Activated CD8-positive, alpha-beta T cell treated with anti-CD3 and anti-CD28 coated beads, Interleukin-2, amount 10 ng/mL, durations not matched to agents 7 days and 5 days (primary cell): Measurements from ENCODE around the gene KIF3B. TPM values are rescaled to one million over a fixed set of nuclear protein-coding genes. Genes with fewer than 3 reads are reported as not detected.
"Not testable (repeated sequence)": the region's sequence is repeated elsewhere in the genome, so short reads cannot be mapped to it uniquely, and the experiment has no call there.

Experiments
- ATAC-seq: fragments of 150-1000 bp; cut with Tn5 transposase; one replicate; pipeline ENCODE4 v1.10.0; 2021; ENCODE audit warnings: moderate library complexity
- CTCF ChIA-PET: fragments of 350-600 bp; sonication (Branson Sonifier 250); formaldehyde crosslinking; loops from one replicate; lab custom pipeline; 2021; ENCODE audit warnings: antibody characterized with exemption; lab: Charles Lee
- POLR2A ChIA-PET: fragments of 350-600 bp; sonication (Branson Sonifier 250); formaldehyde crosslinking; loops from one replicate; lab custom pipeline; 2021; ENCODE audit warnings: antibody characterized with exemption; lab: Charles Lee
- DNase-seq: peaks from one replicate; pipeline ENCODE4 v3.0.0-alpha.2; 2020
- H3K27ac Mint-ChIP-seq: one replicate; pipeline ENCODE4 v1.8.0; 2021; ENCODE audit warnings: mild to moderate bottlenecking, mixed read lengths
- H3K27me3 Mint-ChIP-seq: one replicate; pipeline ENCODE4 v1.8.0; 2021; ENCODE audit warnings: low read depth, mixed read lengths
- H3K36me3 Mint-ChIP-seq: one replicate; pipeline ENCODE4 v1.8.0; 2021; ENCODE audit warnings: low read depth, mixed read lengths
- H3K4me1 Mint-ChIP-seq: one replicate; pipeline ENCODE4 v1.8.0; 2021; ENCODE audit warnings: low read depth, mixed read lengths
- H3K4me3 Mint-ChIP-seq: one replicate; pipeline ENCODE4 v1.8.0; 2021; ENCODE audit warnings: mild to moderate bottlenecking, mixed read lengths
- H3K9me3 Mint-ChIP-seq: one replicate; pipeline ENCODE4 v1.8.0; 2022; ENCODE audit warnings: mixed read lengths; ENCODE audit not compliant: insufficient read depth
- total RNA-seq, 2 experiments: library from RNA; stranded (reverse); gene quantifications; one replicate each; pipeline ENCODE4 v1.2.3, GENCODE V29; 2021

KIF3B gene
- total RNA-seq, 2 experiments from 2014 or later = 15.1 to 16.0 TPM

DNA sequence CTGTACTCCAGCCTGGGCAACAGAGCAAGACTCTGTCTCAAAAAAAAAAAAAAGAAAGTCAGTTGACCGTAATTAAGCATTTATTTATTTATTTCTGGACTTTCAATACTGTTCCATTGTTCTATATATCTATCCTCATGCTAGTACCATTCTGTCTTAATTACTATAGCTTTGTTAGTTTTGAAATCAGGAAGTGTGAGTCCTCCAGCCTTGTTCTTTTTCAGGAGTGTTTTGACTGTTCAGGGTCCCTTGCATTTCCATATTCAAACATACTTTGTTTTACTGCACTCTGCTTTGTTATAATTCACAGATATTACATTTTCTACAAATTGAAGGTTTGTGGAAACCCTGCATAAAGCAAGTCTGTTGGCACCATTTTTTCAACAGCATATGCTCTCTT is 43.9 kb downstream of the KIF3B start:
- Mint-ChIP-seq H3K4me3 (no peak overlapping the region), H3K4me1 (no peaks in the 10 kb centered on the region), H3K36me3 (peaks cover 37% of the 10 kb centered on the region), H3K9me3 (no peaks in the 10 kb centered on the region), H3K27ac (no peak overlapping the region), H3K27me3 (no peaks in the 10 kb centered on the region)
- DNase-seq = no peak
- ATAC-seq = peak; percentile 14
- ChIA-PET CTCF (no interaction called here), POLR2A (interaction anchor here (1.5 kb wide), 1 partner anchor 36 kb away, joined by 3 read pairs; the partner anchor contains the start of gene ASXL1)

DNA sequence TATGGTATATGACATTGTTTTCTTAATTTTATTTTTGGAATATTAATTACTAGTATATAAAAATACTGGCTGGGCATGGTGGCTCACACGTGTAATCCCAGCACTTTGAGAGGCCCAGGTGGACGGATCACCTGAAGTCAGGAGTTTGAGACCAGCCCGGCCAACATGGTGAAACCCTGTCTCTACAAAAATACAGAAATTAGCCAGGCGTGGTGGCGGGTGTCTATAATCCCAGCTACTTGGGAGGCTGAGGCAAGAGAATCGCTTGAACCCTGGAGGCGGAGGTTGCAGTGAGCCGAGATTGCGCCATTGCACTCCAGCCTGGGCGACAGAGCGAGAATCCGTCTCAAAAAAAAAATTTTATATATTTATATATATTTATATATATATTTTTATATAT is 44.8 kb downstream of the KIF3B start:
- H3K9me3 Mint-ChIP-seq, H3K27ac Mint-ChIP-seq, H3K27me3 Mint-ChIP-seq, ATAC-seq, POLR2A ChIA-PET, H3K4me3 Mint-ChIP-seq, DNase-seq, H3K4me1 Mint-ChIP-seq, CTCF ChIA-PET: not testable (repeated sequence)
- H3K36me3 Mint-ChIP-seq = peaks cover 38% of the 10 kb centered on the region

DNA sequence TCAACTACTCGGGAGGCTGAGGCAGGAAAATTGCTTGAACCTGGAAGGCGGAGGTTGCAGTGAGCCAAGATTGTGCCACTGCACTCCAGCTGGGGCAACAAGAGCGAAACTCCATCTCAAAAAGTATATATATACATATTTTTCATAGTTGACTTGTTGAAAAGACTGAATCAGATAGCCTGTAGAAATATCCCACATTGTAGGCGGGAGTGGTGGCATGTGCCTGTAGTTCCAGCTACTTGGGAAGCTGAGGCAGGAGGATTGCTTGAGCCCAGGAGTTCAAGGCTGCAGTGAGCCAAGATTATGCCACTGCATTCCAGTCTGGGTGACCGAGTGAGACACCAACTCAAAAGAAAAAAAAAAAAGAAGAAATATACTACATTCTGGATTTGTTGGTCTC is 46.3 kb downstream of the KIF3B start:
- not testable (repeated sequence) for H3K9me3 Mint-ChIP-seq, H3K4me3 Mint-ChIP-seq, H3K27ac Mint-ChIP-seq, H3K27me3 Mint-ChIP-seq, DNase-seq, ATAC-seq, H3K4me1 Mint-ChIP-seq
- peaks cover 36% of the 10 kb centered on the region for H3K36me3 Mint-ChIP-seq
- POLR2A ChIA-PET = interaction anchor here (0.6 kb wide), 1 partner anchor 38 kb away, joined by 4 read pairs; no protein-coding TSS in a partner anchor
- CTCF ChIA-PET = interaction anchor here (1.0 kb wide), 1 partner anchor 10 kb away, joined by 3 read pairs; no protein-coding TSS in a partner anchor

DNA sequence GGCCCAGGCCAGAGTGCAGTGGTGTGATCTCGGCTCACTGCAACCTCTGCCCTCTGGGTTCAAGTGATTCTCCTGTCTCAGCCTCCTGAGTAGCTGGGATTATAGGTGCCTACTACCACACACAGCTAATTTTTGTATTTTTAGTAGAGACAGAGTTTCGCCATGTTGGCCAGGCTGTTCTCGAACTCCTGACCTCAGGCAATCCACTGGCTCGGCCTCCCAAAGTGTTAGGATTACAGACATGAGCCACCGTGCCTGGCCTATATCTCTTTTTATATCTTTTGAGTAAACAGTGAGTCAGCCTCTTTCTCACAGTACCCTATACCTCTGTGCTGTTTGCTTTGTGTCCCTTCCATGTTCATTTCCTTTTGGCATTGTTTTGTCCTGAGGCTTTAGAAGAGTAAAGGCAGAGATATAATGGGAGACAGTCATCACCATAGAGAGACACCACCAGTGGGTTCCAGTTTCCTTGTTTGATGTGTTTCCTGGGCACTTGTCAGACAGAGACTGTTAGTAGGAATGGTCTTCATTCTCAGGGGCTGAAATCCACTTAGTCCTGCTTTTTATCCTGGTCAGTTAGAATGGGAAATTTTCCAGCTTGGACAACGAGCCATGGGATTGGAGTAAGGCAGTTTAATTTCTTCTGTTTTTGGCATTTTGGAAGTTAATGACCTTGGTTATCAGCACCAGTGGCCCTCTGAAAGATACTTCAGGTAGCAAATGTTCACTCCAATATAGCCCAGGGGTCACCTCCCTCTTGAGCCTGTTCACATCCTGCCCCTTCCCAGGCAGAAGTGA is 48.5 kb downstream of the KIF3B start:
- ChIA-PET POLR2A (interaction anchor here (0.8 to 1.3 kb wide), 2 partner anchors 32 to 40 kb away, joined by 3 to 4 read pairs; partner anchors contain the start of gene ASXL1), CTCF (no interaction called here)
- peaks cover 31% of the 10 kb centered on the region for H3K36me3 Mint-ChIP-seq
- H3K4me3 Mint-ChIP-seq = no peak overlapping the region
- H3K27ac Mint-ChIP-seq = no peak overlapping the region
- DNase-seq (no peak), ATAC-seq (no peak)
- no peaks in the 10 kb centered on the region for H3K4me1 Mint-ChIP-seq
- H3K9me3 Mint-ChIP-seq = no peaks in the 10 kb centered on the region
- no peaks in the 10 kb centered on the region for H3K27me3 Mint-ChIP-seq

DNA sequence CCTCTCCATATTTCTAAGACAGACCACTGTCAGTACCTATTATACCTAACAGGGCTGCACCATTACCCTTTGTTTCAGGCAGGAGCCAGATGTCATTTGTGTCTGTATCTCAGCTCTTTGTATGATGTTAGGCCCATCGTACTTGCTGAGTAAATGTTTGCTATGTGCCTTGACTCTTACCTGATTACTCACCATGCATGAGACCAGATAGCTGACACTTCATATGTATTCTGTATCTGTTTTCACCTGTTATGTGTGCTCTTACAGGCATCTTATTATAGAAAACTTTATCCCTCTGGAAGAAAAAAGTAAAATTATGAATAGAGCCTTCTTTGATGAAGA is 49.0 kb downstream of the KIF3B start:
- ChIA-PET CTCF (no interaction called here), POLR2A (interaction anchor here (0.8 kb wide), 1 partner anchor 40 kb away, joined by 3 read pairs; no protein-coding TSS in a partner anchor)
- no peak for ATAC-seq
- Mint-ChIP-seq H3K9me3 (no peaks in the 10 kb centered on the region), H3K4me3 (no peak overlapping the region), H3K36me3 (peaks cover 30% of the 10 kb centered on the region), H3K4me1 (no peaks in the 10 kb centered on the region), H3K27me3 (no peaks in the 10 kb centered on the region), H3K27ac (no peak overlapping the region)
- no peak for DNase-seq

DNA sequence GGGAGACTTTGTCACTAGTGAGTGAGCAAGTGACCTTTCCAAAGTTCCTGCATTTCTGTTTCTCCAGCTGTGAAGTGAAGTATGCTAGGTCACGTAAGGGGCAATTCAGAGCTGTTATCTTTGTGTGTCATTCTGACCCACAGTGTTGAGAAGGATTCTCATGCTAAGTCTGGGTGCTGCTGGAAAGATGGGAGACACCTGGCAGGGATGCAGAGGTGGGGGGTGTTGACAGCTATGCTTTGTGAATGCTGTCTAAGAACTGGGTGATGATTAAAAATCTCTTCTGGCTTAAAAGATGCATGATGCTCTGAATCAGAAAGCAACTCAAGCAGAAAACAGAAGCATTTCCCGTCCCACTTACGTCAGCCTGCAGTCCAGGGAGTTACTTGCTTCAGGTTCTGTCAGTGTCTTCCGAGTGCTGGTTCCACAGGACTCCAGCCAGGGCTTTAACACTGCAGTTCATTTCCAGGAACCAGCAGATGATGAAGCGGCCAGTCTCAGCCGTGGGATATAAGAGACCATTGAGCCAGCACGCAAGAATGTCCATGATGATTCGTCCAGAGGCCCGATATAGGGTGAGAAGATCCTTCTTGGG is 49.7 kb downstream of the KIF3B start:
- H3K9me3 Mint-ChIP-seq = no peaks in the 10 kb centered on the region
- H3K36me3 Mint-ChIP-seq = peaks cover 33% of the 10 kb centered on the region
- H3K4me3 Mint-ChIP-seq = no peak overlapping the region
- ATAC-seq (no peak), DNase-seq (no peak)
- H3K4me1 Mint-ChIP-seq = peaks cover 5% of the 10 kb centered on the region
- CTCF ChIA-PET = no interaction called here
- POLR2A ChIA-PET = no interaction called here
- H3K27ac Mint-ChIP-seq = no peak overlapping the region
- H3K27me3 Mint-ChIP-seq = no peaks in the 10 kb centered on the region

DNA sequence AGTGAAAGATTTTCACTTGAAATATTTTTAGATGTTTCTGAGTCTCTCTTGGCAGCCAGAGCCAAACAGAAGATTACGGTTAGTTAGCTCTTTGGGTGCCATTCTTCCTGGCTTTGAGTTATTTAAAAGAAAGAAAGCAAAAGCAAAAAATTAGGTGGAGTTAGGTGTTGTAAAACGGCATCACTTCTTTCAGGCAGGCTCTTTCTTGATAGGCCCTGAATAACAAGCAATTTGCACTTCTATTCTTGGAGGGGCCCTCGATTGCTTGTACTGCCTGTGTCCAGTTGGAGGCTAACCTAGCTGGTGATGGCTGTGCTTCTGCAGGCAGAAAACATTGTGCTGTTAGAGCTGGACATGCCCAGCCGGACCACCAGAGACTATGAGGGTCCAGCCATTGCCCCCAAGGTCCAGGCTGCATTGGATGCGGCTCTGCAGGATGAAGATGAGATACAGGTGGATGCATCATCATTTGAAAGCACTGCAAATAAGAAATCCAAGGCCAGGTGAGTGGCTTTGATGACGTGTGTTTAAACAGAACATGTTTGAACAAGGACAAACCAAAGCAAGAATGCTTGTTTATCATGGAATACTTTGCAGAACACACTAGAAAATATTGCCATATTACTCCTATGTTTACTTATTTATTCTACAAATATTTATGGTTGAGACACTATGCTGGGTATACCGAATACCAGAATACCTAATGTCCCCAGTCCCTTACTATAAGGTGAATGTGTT is 52.5 kb downstream of the KIF3B start:
- POLR2A ChIA-PET = no interaction called here
- no peaks in the 10 kb centered on the region for H3K27me3 Mint-ChIP-seq
- no peak overlapping the region for H3K4me3 Mint-ChIP-seq
- H3K9me3 Mint-ChIP-seq = no peaks in the 10 kb centered on the region
- H3K27ac Mint-ChIP-seq = no peak overlapping the region
- DNase-seq = no peak
- peaks cover 35% of the 10 kb centered on the region for H3K36me3 Mint-ChIP-seq
- peaks cover 29% of the 10 kb centered on the region for H3K4me1 Mint-ChIP-seq
- no peak for ATAC-seq
- CTCF ChIA-PET = no interaction called here

DNA sequence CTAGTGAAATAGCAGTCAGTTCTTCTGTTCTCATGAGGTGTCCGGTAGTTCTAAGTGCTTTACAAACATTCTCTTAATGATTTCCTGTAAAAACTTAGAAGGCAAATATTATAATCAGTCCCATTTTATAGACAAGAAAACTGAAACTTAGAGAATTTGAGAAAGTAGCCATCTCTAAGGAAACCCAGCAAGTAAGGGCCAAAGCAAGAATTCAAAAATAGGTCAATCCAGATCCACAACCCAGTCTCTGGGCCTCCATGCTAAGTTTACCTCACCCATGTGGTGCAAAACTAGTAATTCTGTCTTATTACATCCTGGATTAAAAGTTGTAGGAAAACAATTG is 53.1 kb downstream of the KIF3B start:
- Mint-ChIP-seq H3K4me1 (peaks cover 29% of the 10 kb centered on the region), H3K27ac (no peak overlapping the region), H3K27me3 (no peaks in the 10 kb centered on the region), H3K36me3 (peaks cover 35% of the 10 kb centered on the region), H3K4me3 (no peak overlapping the region), H3K9me3 (no peaks in the 10 kb centered on the region)
- DNase-seq = no peak
- POLR2A ChIA-PET = no interaction called here
- ATAC-seq = no peak
- CTCF ChIA-PET = no interaction called here

DNA sequence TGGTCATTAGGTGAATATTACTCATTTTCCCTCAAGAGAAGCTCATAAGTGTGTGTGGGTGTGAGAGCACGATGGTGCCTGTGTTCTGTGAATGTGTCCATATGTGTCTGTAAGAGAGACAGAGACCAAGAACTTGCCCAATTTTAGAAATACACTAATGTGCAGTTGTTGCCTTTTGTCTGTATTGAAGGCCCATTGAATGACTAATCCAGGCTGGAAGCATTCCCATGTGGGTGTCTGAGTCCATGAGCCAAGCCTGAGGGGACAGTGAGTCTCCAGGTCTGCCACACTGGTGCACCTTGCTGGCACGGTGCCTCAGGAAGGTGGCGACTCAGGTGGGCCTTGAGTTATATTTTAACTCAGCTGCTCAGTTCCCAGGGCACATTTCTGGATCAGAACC is 55.2 kb downstream of the KIF3B start:
- ChIA-PET CTCF (interaction anchor here (1.0 to 1.4 kb wide), 4 partner anchors 22 to 176 kb away, joined by 3 to 4 read pairs (median 4); no protein-coding TSS in a partner anchor), POLR2A (interaction anchor here (1.4 to 2.4 kb wide), 2 partner anchors 26 to 46 kb away, joined by 3 to 9 read pairs; partner anchors contain the start of gene ASXL1)
- H3K27me3 Mint-ChIP-seq = no peaks in the 10 kb centered on the region
- DNase-seq = no peak
- H3K9me3 Mint-ChIP-seq = no peaks in the 10 kb centered on the region
- H3K4me1 Mint-ChIP-seq = peaks cover 33% of the 10 kb centered on the region
- no peak overlapping the region for H3K4me3 Mint-ChIP-seq
- no peak overlapping the region for H3K27ac Mint-ChIP-seq
- ATAC-seq = no peak
- H3K36me3 Mint-ChIP-seq = peaks cover 25% of the 10 kb centered on the region

DNA sequence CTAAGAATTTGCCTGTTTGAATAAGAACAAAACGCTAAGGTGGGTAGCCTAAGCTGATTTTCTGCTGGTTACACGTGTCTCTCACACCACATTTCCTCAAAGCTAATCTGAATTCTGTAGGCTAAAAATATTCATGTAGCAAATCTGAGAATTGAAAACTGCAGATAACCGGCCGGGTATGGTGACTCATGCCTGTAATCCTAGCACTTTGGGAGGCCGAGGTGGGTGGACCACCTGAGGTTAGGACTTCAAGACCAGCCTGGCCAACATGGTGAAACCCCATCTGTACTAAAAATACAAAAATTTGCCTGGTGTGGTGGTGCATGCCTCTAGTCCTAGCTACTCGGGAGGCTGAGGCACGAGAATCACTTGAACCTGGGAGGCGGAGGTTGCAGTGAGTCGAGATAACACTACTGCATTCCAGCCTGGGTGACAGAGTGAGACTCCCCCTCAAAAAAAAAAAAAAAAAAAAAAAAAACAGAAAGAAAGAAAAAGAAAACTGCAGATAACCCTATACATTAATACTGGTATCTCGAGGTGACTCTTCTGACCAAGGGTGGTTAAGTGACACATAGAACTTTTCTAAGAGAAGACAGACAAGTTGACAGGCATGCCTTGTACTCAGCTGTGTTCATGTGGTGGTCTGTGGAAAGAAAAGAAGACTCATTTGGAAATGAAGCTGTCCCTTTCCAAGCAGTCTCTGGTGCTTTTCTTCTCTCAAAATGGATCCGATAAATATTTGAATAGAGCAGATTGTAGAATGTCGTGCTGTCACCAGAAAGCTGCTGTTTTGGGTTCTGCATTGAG is 55.9 kb downstream of the KIF3B start:
- Mint-ChIP-seq H3K4me1 (peaks cover 33% of the 10 kb centered on the region), H3K27ac (peak overlapping the region; percentile 83), H3K4me3 (peak overlapping the region; percentile 34), H3K27me3 (no peaks in the 10 kb centered on the region), H3K36me3 (peaks cover 25% of the 10 kb centered on the region), H3K9me3 (no peaks in the 10 kb centered on the region)
- ATAC-seq = peak; percentile 50
- CTCF ChIA-PET = interaction anchor here (0.9 to 1.4 kb wide), 3 partner anchors 9 to 176 kb away, joined by 3 to 4 read pairs (median 4); no protein-coding TSS in a partner anchor
- DNase-seq = no peak
- POLR2A ChIA-PET = interaction anchor here (0.6 to 2.4 kb wide), 3 partner anchors 22 to 47 kb away, joined by 3 to 9 read pairs (median 5); partner anchors contain the start of gene ASXL1
